ENCODE data around the gene ZFAND4. TPM values are rescaled to one million over a fixed set of nuclear protein-coding genes. Genes with fewer than 3 reads are reported as not detected.

The ZFAND4 gene
- total and polyA plus RNA-seq, 9 of the 15 experiments (the other 6 are each of a cell fraction or from before 2014, with no cell fraction given) = 0.42 to 3.0 (median 1.5) TPM

- H2AFZ ChIP-seq (ENCODE audit: low read depth, low read length) = no peak overlapping the region
- intact Hi-C loops (cut with micrococcal nuclease) (no loop called here), in situ Hi-C loops (cut with MboI) (no loop called here)
- no peaks in the 10 kb centered on the region for H4K20me1 ChIP-seq (replicated peaks; ENCODE audit: control insufficient read depth, insufficient read depth, low read length)
- POLR2A ChIA-PET = interaction anchor here (1.0 kb wide), 1 partner anchor 8 kb away, joined by 3 read pairs; no protein-coding TSS in a partner anchor
- H3K9ac ChIP-seq (ENCODE audit: insufficient read depth in 1 of 2, low read depth in 2 of 2, low read length in 2 of 2) = no peak overlapping the region
- H3K27me3 ChIP-seq (ENCODE audit: control insufficient read depth in 2 of 2, insufficient read depth in 2 of 2, low read length in 2 of 2) = no peaks in the 10 kb centered on the region
- H3K4me3 ChIP-seq = no peak overlapping the region
- DNase-seq (ENCODE audit: extremely low read depth in 1 of 4, low spot score in 3 of 4) = no peak
- no peaks in the 10 kb centered on the region for H3K9me1 ChIP-seq (ENCODE audit: control insufficient read depth, insufficient read depth, low read length)
- no peaks in the 10 kb centered on the region for H3K9me3 ChIP-seq (replicated peaks; ENCODE audit: control insufficient read depth, insufficient read depth, low read depth, low read length)
- H3K27ac ChIP-seq (ENCODE audit: extremely low read depth, low read depth, low read length) = no peak overlapping the region
- BruUV-seq (replicated peaks) = no TSS peak
- no peaks in the 10 kb centered on the region for H3K36me3 ChIP-seq (ENCODE audit: control insufficient read depth, insufficient read depth, low read length)
- CTCF ChIA-PET (ENCODE audit: low intra/inter-chr PET ratio) = no interaction called here
- no peak overlapping the region for H3K4me2 ChIP-seq (ENCODE audit: insufficient read depth, low read length)
- no peaks in the 10 kb centered on the region for H3K4me1 ChIP-seq (replicated peaks in 1 of 2; ENCODE audit: control insufficient read depth in 2 of 2, insufficient read depth in 2 of 2, low read length in 2 of 2)
- no peak for FAIRE-seq
- no peaks in the 10 kb centered on the region for H3K79me2 ChIP-seq (ENCODE audit: control insufficient read depth, insufficient read depth, low read length)
- no peak for ATAC-seq
- TF ChIP-seq ID3 (CRISPR knock-in tag; IDR thresholded peaks at IDR 0.05) = no peak
- TF ChIP-seq ID3 (tag; IDR thresholded peaks at IDR 0.05) = no peak
- no peak for TF ChIP-seq ATF6 (CRISPR knock-in tag; IDR thresholded peaks at IDR 0.05)
- no peak for TF ChIP-seq PTRF (tag; IDR thresholded peaks at IDR 0.05)
- no peak for TF ChIP-seq ZNF407 (IDR thresholded peaks at IDR 0.05; ENCODE audit: low read depth)
- TF ChIP-seq MED1 (CRISPR knock-in tag; IDR thresholded peaks at IDR 0.05; ENCODE audit: borderline replicate concordance) = no peak
- no peak for TF ChIP-seq TBL1XR1 (IDR thresholded peaks at IDR 0.05; ENCODE audit: low read length in 2 of 2)
- no peak for TF ChIP-seq SOX6 (IDR thresholded peaks at IDR 0.05)
- TF ChIP-seq FOSL1 (tag; conservative IDR thresholded peaks at IDR 0.05) = no peak
- TF ChIP-seq CBFB (CRISPR knock-in tag; IDR thresholded peaks at IDR 0.05) = no peak
- TF ChIP-seq CTCF (IDR thresholded peaks at IDR 0.05 in 2 of 3, conservative IDR thresholded peaks at IDR 0.05 in 1 of 3; ENCODE audit: insufficient read depth in 2 of 3, low read depth in 1 of 3, low read length in 3 of 3) = no peak
Observed at GRCh38 chr10:45655219-45655618, 17.4 kb downstream of the ZFAND4 start.
